Left lung (tissue), 10 donors: ENCODE data around the gene GPR141. TPM values are rescaled to one million over a fixed set of nuclear protein-coding genes. Genes with fewer than 3 reads are reported as not detected.
A peak's percentile ranks its signal among the peaks of the same experiment; 100 is the strongest.

Source experiments
- ATAC-seq: fragments of 200-7000 bp; cut with Tn5 transposase; one replicate; pipeline ENCODE4 v1.9.1; 2020; ENCODE audit warnings: moderate library complexity
- DNase-seq, 4 donors: peaks; one replicate each; pipeline ENCODE4 v3.0.0-alpha.2; 2013 to 2020
- H3K27ac ChIP-seq, 2 donors: fragments of 200-600 bp; sonication (generic) in 1 of 2; one replicate each; pipeline versions ENCODE4 v1.5.0 to v1.8.0; 2020 to 2021
- H3K27me3 ChIP-seq, 2 donors: fragments of 200-600 bp; sonication (generic) in 1 of 2; one replicate each; pipeline versions ENCODE4 v1.5.0 to v1.8.0; 2020 to 2021
- H3K36me3 ChIP-seq, 2 donors: fragments of 200-600 bp; sonication (generic) in 1 of 2; one replicate each; pipeline versions ENCODE4 v1.5.0 to v1.8.0; 2020 to 2021
- H3K4me1 ChIP-seq, 2 donors: fragments of 200-600 bp; one replicate each; pipeline ENCODE4 v1.8.0; 2021
- H3K4me3 ChIP-seq, 2 donors: fragments of 200-600 bp; sonication (generic) in 1 of 2; one replicate each; pipeline versions ENCODE4 v1.5.0 to v1.8.0; 2020 to 2021; ENCODE audit warnings: mild to moderate bottlenecking in 1 of 2
- H3K9me3 ChIP-seq, 2 donors: fragments of 200-600 bp; sonication (generic) in 1 of 2; one replicate each; pipeline versions ENCODE4 v1.5.0 to v1.8.0; 2020 to 2021
- CTCF ChIP-seq, 2 donors: fragments of 200-600 bp; sonication (generic) in 1 of 2; IDR thresholded peaks; one replicate each; pipeline versions ENCODE4 v1.5.0 to v1.8.0; 2021; ENCODE audit warnings: antibody characterized with exemption in 2 of 2
- intact Hi-C, 2 donors: fragments of 100-400 bp; cut with DNase I; formaldehyde crosslinking; loops; one replicate each; pipeline versions ENCODE4 v1.11.2 to v1.14.2; 2022
- polyA plus RNA-seq, 6 donors: library from polyadenylated mRNA; unstranded; fragments of 120-200 nt; gene quantifications; one replicate each; pipeline ENCODE4 v1.2.1, GENCODE V29; 2013; ENCODE audit not compliant: insufficient read length in 6 of 6
- total RNA-seq, 2 donors: library from RNA; stranded (reverse); fragmentation: NEBNext Ultra II Directional; extraction: Animal tissue kit (Norgen Biotek cat#: 25700); gene quantifications; one replicate each; pipeline ENCODE4 v1.2.1, GENCODE V29; 2021
- donor health status: DM: no; HTN: yes; CAD: no.
- donor health status: DM: no; HTN: no; CAD: no.

The GPR141 gene
- total and polyA plus RNA-seq, 8 donors = 0.74 to 8.6 (median 1.3) TPM

GRCh38 chr7:37645282-37646050, 38.1 kb upstream of the GPR141 start:
- DNase-seq (no peak), ATAC-seq (peak; percentile 27)
- intact Hi-C loops = no loop called here
- no peak overlapping the region for H3K4me3 ChIP-seq
- H3K27ac ChIP-seq = no peak overlapping the region
- H3K9me3 ChIP-seq = no peaks in the 10 kb centered on the region
- H3K36me3 ChIP-seq = no peaks in the 10 kb centered on the region
- H3K4me1 ChIP-seq = peaks cover 0 to 10% of the 10 kb centered on the region in 2 donors
- TF ChIP-seq CTCF (IDR thresholded peaks at IDR 0.05) = no peak
- H3K27me3 ChIP-seq = no peaks in the 10 kb centered on the region

- intact Hi-C loops = no loop called here
- Histone ChIP-seq H3K27me3 (no peaks in the 10 kb centered on the region), H3K9me3 (no peaks in the 10 kb centered on the region), H3K4me1 (no peaks in the 10 kb centered on the region), H3K27ac (no peak overlapping the region), H3K36me3 (no peaks in the 10 kb centered on the region), H3K4me3 (no peak overlapping the region)
- TF ChIP-seq CTCF (IDR thresholded peaks at IDR 0.05) = no peak
- no peak for ATAC-seq
- DNase-seq = no peak
These were observed 26.5 kb upstream of the GPR141 start for GRCh38 chr7:37656913-37657530.

GRCh38 chr7:37657816-37658215, 25.8 kb upstream of the GPR141 start:
- no peaks in the 10 kb centered on the region for H3K36me3 ChIP-seq
- no peaks in the 10 kb centered on the region for H3K9me3 ChIP-seq
- no peaks in the 10 kb centered on the region for H3K4me1 ChIP-seq
- H3K27ac ChIP-seq = no peak overlapping the region
- no peak for TF ChIP-seq CTCF (IDR thresholded peaks at IDR 0.05)
- intact Hi-C loops = no loop called here
- DNase-seq (no peak), ATAC-seq (no peak)
- no peak overlapping the region for H3K4me3 ChIP-seq
- H3K27me3 ChIP-seq = no peaks in the 10 kb centered on the region

- Histone ChIP-seq H3K4me1 (peaks cover 0 to 10% of the 10 kb centered on the region in 2 donors), H3K27ac (no peak overlapping the region), H3K36me3 (no peaks in the 10 kb centered on the region), H3K9me3 (no peaks in the 10 kb centered on the region), H3K4me3 (no peak overlapping the region), H3K27me3 (no peaks in the 10 kb centered on the region)
- intact Hi-C loops = no loop called here
- TF ChIP-seq CTCF (IDR thresholded peaks at IDR 0.05) = no peak
- DNase-seq (no peak), ATAC-seq (no peak)
These were observed 23.5 kb upstream of the GPR141 start for GRCh38 chr7:37659971-37660565.

GRCh38 chr7:37660614-37661013, 23.0 kb upstream of the GPR141 start:
- no peak for TF ChIP-seq CTCF (IDR thresholded peaks at IDR 0.05)
- Histone ChIP-seq H3K27ac (no peak overlapping the region), H3K36me3 (no peaks in the 10 kb centered on the region), H3K27me3 (no peaks in the 10 kb centered on the region), H3K9me3 (no peaks in the 10 kb centered on the region), H3K4me1 (peaks cover 0 to 11% of the 10 kb centered on the region in 2 donors), H3K4me3 (no peak overlapping the region)
- intact Hi-C loops = no loop called here
- DNase-seq = no peak
- ATAC-seq = no peak
